Measurements from ENCODE around the gene CUX1.
"Not testable (repeated sequence)": the region's sequence is repeated elsewhere in the genome, so short reads cannot be mapped to it uniquely, and the experiment has no call there.

CUX1 gene

DNA sequence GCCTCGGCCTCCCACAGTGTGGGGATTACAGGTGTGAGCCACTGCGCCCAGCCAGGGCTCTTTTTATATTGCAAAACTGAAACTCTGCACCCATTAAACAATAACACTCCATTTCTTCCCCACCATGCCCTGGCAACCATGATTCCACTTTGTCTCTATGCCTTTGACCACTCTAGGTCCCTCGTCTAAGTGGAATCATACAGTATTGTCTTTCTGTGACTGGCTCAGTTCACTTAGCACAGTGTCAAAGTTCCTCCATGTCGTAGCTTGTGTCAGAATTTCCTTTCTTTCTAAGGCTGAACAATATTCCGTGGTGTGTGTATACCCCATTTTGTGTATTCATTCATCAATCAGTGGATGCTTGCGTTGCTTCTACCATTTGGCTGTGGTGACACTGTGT lies 46.2 kb downstream of the CUX1 start:
- peak overlapping the region; percentile 3; the same call in 1 of the 2 replicates for H3K27ac ChIP-seq
- TF ChIP-seq, protein P1, sequence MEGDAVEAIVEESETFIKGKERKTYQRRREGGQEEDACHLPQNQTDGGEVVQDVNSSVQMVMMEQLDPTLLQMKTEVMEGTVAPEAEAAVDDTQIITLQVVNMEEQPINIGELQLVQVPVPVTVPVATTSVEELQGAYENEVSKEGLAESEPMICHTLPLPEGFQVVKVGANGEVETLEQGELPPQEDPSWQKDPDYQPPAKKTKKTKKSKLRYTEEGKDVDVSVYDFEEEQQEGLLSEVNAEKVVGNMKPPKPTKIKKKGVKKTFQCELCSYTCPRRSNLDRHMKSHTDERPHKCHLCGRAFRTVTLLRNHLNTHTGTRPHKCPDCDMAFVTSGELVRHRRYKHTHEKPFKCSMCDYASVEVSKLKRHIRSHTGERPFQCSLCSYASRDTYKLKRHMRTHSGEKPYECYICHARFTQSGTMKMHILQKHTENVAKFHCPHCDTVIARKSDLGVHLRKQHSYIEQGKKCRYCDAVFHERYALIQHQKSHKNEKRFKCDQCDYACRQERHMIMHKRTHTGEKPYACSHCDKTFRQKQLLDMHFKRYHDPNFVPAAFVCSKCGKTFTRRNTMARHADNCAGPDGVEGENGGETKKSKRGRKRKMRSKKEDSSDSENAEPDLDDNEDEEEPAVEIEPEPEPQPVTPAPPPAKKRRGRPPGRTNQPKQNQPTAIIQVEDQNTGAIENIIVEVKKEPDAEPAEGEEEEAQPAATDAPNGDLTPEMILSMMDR (conservative IDR thresholded peaks at IDR 0.05): no peak

DNA sequence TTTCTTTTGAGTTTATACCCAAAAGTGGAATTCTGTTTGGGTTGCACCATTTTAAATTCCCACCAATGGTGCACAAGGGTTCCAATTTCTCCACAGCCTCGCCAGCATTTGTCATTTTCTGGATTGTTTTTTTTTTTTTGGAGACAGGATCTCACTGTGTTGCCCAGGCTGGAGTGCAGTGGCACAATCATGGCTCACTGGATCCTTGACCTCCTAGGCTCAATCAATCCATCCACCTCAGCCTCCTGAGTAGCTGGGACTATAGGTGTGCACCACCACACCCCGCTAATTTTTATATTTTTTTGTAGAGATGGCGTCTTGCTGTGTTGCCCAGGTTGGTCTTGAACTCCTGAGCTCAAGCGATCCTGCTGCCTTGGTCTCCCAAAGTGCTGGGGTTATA lies 46.6 kb downstream of the CUX1 start:
- no peak overlapping the region for H3K27ac ChIP-seq
- TF ChIP-seq, protein P1 (conservative IDR thresholded peaks at IDR 0.05): no peak

DNA sequence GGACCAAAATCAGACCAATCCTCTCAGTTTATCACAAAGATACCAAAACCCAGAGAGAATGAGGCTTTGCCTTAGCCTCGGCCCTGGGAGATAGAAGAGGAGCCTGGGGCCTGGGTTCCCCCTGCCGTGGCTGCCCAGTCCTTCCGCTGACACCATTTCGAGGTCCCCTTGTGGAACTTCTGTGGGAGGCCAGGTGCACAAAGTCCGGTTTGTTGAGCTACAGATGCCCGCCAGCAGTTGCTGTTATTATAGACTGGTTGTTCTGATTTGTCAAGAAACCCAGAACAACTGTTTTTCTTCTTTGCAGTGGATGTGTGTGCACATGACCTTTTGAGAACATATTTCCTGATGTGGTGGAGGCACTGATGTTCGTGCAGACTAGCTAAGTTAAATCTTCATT lies 47.6 kb downstream of the CUX1 start:
- peak overlapping the region; percentile 18; the same call in 1 of the 2 replicates for H3K27ac ChIP-seq
- TF ChIP-seq, protein P1 (conservative IDR thresholded peaks at IDR 0.05): no peak

DNA sequence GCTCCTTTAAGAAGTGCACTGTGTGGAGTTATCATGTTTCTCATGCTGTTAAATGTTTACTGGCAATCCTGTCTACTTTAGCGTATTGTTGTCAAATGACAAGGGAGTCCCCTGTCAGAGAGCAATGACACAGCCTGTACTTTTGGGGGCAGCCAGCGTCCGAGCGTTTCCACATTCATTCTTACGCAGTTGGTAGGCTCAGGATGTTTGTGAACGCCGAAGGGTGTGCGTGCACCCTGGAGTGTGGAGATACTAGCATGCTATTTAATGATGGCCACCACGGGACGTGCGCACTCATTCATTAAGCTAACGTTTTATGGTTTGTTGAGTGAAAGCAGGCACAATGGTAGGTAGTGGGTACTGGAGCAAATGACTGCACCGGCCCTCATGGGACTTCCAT lies 48.0 kb downstream of the CUX1 start:
- TF ChIP-seq, protein P1 (conservative IDR thresholded peaks at IDR 0.05): no peak

DNA sequence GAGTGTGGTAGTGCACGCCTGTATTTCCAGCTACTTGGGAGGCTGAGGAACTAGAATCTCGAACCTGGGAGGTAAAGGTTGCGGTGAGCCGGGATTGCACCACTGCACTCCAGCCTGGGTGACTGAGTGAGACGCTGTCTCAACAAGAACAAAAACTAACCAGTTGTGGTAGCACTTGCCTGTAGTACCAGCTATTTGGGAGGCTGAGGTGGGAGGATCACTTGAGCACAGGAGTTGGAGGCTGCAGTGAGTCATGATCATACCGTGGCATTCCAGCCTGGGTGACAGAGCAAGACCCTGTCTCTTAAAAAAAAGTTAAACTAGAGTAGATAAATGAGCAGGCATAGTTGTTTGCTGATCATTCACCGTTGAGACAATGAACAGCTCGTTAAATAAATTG lies 48.9 kb downstream of the CUX1 start:
- TF ChIP-seq, protein P1 (conservative IDR thresholded peaks at IDR 0.05): no peak
- no peak overlapping the region for H3K27ac ChIP-seq

More for the DNA sequence above, 48.0 kb downstream of the CUX1 start:
- peak overlapping the region; percentile 18; the same call in 1 of the 2 replicates for H3K27ac ChIP-seq

DNA sequence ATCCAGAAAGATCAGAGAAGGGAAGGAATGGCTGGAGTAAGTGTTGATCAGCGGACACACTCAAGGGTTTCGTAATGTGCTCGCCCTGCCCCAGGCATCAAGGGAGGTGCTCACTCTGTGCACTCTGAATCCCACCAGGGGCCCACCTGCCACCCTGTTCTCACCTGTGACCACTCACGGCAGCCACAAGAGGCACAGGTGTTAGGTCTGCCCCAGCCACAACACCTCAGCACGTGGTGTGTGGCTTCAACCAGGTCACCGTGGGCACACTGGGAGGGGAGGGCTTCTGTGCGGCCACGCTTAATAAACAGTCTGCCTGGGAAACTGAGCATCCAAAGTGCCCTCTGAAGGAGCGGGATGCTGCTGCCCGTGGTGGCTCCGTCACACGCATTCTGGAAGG lies 49.8 kb downstream of the CUX1 start:
- H3K27ac ChIP-seq: no peak overlapping the region; the same call in 1 of the 2 replicates
- TF ChIP-seq, protein P1 (conservative IDR thresholded peaks at IDR 0.05): no peak

DNA sequence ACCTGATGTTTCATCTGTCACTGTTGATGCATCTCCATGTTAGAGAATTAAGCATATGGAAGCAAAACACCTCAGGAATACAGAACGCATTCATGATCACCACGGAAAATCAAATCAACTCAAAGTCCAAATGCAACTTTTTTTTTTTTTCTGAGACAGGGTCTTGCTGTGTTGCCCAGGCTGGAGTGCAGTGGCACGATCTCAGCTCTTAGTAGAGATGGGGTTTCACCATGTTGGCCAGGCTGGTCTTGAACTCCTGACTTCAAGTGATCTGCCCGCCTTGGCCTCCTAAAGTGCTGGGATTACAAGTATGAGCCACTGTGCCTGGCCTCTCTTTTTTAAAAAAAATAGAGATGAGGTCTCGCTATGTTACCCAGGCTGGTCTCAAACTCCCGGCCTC lies 50.3 kb downstream of the CUX1 start:
- H3K27ac ChIP-seq: not testable (repeated sequence)

DNA sequence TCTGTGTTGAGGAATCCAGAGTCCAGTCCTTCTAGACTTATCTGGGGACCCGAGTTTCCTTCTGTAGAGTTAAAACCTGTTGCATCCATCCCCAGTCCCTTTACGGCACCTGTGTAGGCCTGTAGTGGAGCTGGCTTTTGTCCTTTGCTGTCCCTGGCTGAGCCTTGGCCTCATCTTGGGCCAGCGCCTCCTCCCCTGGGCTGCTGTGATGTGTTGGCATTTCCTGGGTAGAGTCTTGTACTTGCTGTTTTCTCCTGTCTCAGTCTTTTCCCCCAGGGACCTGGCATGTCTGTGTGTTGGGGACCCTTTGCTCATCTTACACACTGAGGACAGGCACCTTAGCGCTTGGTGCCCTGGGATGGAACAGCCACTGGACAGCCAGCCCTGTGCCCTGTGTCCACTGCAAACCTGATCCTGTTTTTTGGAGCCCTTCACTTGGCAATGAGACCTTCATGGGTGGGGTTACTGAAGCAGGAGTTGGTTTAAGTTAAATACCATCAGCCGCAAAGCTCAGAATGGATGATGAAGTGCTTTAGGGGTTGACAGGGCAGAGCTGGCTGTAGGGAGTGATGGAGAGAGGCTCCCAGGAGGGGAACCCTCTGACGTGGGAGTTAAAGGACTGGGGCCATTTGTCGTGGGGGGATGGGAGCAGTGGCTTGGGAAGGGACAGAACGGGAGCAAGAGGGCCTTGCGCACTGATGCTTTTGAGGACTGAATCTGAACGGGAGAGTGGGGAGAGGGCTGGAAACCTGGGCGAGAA lies 50.9 kb downstream of the CUX1 start:
- H3K27ac ChIP-seq: peak overlapping the region; percentile 90
- TF ChIP-seq, protein P1 (conservative IDR thresholded peaks at IDR 0.05): no peak

Data from VCaP (cell line).